Frontal cortex (tissue), 4 donors: ENCODE measurements around the gene CRTAC1. TPM values are rescaled to one million over a fixed set of nuclear protein-coding genes. Genes with fewer than 3 reads are reported as not detected.

Experiments
- DNase-seq, 2 donors: peaks; one replicate each; pipeline ENCODE4 v3.0.0; 2012; ENCODE audit warnings: low spot score in 2 of 2
- FAIRE-seq: peaks from 2 replicates; lab custom pipeline; 2012; peaks lifted over from hg19 to GRCh38; lab: Jason Lieb, UNC
- total RNA-seq: library from RNA; depleted of rRNA; stranded (reverse); fragments of >200 nt; gene quantifications from one replicate; pipeline ENCODE4 v1.2.3, GENCODE V29; 2014
- donor health status: control.
- donor health status: control.
- donor health status: control.

The CRTAC1 gene
- total RNA-seq, 1 donor from 2014 or later, result 7.3 TPM

GRCh38 chr10:97977673-97978072, 52.7 kb downstream of the CRTAC1 start:
- FAIRE-seq, result no peak
- DNase-seq, result no peak

- DNase-seq (no peak), FAIRE-seq (no peak)
These were observed 54.8 kb downstream of the CRTAC1 start for GRCh38 chr10:97975598-97975997.

- DNase-seq (peak in 1 of 2 donors; percentile 39), FAIRE-seq (no peak)
These were observed 55.6 kb downstream of the CRTAC1 start for GRCh38 chr10:97974526-97975525.

- FAIRE-seq, result no peak
- peak in 1 of 2 donors; percentile 29 for DNase-seq
These were observed 56.3 kb downstream of the CRTAC1 start for GRCh38 chr10:97974100-97974499.

DNA sequence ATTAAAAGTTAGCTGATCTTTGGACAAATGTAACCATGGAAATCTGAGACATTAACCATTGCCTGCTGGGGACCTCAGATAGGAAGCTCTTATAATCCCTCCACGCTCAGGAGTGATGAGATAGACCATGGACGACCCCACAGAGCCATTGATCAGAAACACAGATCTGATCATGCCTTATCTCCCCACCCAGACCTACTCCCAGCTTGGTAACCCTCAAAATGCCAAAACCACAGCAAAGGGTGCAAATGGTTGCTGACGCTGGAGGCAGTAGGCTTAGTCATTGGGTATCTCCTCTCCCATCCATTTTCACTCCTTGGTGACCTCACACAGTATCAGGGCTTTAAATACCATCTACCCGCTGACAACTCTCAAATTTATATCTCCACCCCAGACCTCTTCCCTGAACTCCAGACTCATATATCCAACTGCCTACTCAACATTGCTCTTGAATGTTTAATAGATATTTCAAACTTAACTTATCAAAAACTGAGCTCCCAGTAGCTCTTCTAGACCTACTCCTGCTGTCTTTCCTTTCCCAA, 60.8 kb downstream of the CRTAC1 start:
- FAIRE-seq, result no peak
- no peak for DNase-seq

DNA sequence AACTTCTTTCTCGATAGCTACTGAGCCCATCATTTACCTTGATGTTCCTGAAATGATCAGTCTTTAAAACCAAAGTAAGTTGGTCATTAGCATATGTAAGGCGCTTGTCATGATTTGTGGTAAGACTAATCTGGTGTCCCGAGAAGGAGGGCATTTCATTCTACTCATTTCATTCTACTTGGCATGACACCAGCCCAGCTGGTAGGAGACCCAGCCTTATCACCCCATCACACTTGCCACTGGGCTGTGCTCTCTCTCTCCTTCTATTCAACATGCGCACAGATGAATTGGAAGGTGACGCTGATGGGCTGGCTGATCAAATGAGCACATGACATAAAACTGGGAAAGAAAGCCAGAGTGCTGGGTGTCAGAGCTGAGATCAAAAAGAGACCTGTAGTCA, 65.7 kb downstream of the CRTAC1 start:
- no peak for FAIRE-seq
- DNase-seq, result no peak

DNA sequence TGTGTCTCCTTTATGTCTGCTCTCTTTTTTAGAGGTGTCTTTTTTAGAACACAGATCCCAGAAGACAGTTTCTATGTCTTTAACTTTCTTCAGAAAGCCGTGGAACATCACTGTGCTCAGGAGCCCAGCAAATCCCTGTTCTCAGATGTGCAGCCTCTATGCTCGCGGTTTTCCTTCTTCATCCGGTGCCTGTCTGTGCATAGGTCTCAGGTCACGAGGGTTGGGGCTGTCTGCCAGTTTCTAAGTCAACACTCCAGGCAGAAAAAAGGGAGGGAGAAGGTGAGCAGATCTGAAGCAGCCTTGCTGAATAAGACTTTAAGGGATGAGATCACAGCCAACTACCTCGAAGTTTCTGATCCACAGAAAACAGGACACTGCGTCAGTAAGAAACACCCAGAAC, 68.5 kb downstream of the CRTAC1 start:
- DNase-seq (no peak), FAIRE-seq (no peak)

DNA sequence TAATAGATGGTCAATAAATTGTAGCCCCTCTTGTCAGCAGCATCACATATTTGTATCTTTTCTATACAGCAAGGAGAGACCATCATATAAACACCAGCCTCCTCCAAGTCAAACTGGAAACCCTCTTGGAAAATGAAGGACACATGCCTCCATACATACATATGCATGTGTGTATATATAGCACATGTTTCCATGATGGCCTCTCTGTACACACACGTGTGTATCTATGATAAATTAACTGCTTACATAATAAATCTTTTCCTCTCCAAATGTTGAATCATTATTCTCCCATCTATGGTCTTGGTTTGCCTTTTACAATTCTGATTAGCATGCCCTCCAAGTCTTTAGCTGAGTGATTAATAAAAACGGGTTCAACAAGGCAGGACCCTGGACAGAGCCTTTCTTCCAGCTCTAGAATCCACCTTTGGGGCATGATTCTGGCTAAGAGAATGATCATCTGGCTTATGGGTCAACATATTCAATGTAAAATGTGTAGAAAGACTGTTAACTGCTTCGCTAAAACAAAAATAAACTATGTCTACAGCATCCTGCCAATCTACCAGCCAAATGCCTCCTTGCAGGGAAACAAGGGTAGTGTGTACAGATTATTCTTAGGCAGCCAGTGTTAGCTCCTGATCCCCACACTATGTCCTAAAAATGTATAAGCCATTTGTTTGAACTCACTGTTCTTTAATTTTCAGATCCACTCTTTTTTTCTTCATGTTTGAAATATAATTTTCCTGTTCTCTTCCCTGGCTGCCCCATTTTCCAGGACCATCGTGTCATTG, 70.0 kb downstream of the CRTAC1 start:
- FAIRE-seq, result no peak
- no peak for DNase-seq

DNA sequence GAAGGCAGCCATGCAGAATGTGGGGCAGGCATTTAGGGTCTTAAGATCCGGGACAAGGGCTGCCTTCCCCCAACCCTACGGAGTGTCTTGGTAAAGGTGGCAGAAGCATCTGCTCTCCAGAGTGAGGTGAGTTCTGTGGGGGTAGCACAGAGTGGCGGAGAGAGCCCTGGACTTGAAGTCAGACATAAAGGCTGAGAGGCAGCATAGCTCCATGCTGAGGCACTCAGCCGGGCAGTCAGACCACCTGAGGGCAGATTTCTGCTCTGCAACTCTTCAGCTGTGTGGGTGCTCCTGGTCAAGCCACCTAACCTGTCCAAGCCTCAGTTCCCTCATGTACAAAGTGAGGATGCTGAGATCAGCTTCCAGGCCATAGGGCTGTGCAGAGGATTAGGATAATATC, 81.0 kb downstream of the CRTAC1 start:
- FAIRE-seq, result no peak

GRCh38 chr10:97948822-97949221, 81.6 kb downstream of the CRTAC1 start:
- no peak for FAIRE-seq
- DNase-seq, result no peak

More for the DNA sequence above, 81.0 kb downstream of the CRTAC1 start:
- DNase-seq, result no peak

GRCh38 chr10:97944772-97945171, 85.6 kb downstream of the CRTAC1 start:
- DNase-seq (no peak), FAIRE-seq (no peak)

GRCh38 chr10:97943294-97943693, 87.1 kb downstream of the CRTAC1 start:
- FAIRE-seq, result no peak

DNA sequence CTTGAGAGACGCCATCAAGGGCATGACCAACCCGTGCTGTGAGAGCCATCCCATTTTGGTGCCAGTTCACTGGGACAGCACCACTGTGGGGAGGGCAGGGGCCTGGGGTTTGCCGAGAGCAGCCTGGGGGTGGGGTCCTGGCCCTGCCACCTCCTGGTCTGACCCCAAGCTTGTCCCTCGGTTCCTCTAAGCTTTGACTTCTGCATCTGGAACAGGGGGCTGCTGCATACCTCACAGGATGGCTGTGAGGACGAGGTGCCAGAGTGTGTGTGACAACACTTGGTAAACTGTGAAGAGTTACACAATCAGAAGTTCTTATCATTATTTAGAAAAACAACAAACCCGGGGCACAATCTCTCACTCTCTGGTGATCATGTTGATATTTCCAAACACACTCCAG, 89.9 kb downstream of the CRTAC1 start:
- no peak for FAIRE-seq
- DNase-seq, result no peak

More at GRCh38 chr10:97943294-97943693, 87.1 kb downstream of the CRTAC1 start:
- DNase-seq, result no peak

DNA sequence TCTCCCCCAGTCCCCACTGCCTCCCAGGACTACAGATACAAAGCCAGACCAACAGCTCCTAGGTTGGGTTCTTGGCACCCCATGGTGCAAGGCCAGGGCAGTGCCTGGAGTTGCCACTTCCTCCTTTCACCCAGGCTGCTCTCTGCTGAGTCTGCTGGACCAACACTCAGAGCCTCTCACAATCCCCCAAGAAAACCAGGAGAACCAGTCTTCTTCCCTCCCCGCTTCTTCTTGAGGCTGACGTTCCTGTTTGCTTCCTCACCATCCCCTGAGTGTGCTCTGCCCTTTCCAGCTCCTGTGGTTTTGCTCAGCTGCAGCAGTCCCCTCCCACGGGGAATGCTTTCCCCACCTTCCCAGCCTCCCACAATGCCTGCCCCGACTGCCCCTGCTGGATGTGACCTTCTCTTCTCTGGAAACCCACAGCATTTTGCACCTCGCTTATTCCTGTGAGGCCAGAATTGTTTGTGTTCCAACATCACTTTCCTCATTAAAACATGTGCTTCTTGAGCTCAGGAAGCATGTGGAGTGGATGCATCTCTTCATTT, 90.9 kb downstream of the CRTAC1 start:
- DNase-seq (no peak), FAIRE-seq (no peak)

DNA sequence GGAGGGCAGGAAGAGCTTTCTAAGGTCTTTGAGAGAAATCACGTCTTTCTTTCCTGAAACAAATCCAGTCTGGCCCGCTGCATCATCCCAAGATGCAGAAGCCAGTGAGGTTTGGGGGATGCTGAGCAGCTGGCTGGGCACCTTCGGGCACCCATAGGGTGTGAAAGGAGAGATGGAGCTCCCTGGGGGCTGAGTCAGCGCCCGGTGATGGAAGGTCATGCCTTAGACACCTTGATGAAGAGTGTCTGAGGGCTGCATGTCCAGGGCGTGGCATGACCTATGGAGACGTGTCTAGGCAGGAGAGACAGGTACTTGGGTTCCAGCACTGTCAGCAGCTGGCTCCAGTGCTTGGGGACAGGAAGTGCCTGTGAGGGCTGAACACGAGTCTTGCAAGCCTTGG, 92.5 kb downstream of the CRTAC1 start:
- FAIRE-seq (no peak), DNase-seq (no peak)

DNA sequence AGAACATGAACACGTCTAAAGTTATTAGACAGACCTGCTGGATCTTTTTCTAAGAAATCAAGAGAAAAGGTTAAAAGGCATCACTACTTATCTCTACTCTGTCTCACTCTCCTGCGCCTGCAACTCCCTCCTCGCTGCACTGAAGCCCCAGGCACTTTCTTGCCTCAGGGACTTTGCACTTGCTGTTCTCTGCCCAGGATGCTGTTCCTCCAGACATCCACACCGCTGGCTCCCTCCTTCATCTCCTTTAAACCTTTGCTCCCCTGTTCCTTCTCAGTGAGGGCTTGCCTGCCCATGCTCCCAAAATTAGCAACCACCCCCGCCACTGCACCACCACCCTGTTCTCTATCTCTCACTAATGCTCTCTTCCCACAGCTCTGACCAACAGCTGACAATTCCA, 93.4 kb downstream of the CRTAC1 start:
- DNase-seq (no peak), FAIRE-seq (no peak)

- FAIRE-seq, result no peak
- no peak for DNase-seq
These were observed 94.3 kb downstream of the CRTAC1 start for GRCh38 chr10:97936126-97936525.

GRCh38 chr10:97932932-97933530, 97.4 kb downstream of the CRTAC1 start:
- no peak for FAIRE-seq

GRCh38 chr10:97931041-97931440, 99.4 kb downstream of the CRTAC1 start:
- FAIRE-seq (no peak), DNase-seq (no peak)

More at GRCh38 chr10:97932932-97933530, 97.4 kb downstream of the CRTAC1 start:
- no peak for DNase-seq

- FAIRE-seq, result no peak
- no peak for DNase-seq
These were observed 101.5 kb downstream of the CRTAC1 start for GRCh38 chr10:97928897-97929296.
